AG09319 (cell line): ENCODE data around the gene ZXDC.

Source experiments
- DNase-seq: peaks from one replicate; pipeline ENCODE4 v3.0.0-alpha.2; 2010; ENCODE audit warnings: low read depth; ENCODE audit errors: extremely low read depth
- TF ChIP-seq, protein P1 (sequence below): IDR thresholded peaks from 2 replicates; pipeline ENCODE4 v1.5.1; 2011; ENCODE audit warnings: low read depth, mild to moderate bottlenecking, inconsistent platforms, low read length, moderate library complexity

The ZXDC gene

DNA sequence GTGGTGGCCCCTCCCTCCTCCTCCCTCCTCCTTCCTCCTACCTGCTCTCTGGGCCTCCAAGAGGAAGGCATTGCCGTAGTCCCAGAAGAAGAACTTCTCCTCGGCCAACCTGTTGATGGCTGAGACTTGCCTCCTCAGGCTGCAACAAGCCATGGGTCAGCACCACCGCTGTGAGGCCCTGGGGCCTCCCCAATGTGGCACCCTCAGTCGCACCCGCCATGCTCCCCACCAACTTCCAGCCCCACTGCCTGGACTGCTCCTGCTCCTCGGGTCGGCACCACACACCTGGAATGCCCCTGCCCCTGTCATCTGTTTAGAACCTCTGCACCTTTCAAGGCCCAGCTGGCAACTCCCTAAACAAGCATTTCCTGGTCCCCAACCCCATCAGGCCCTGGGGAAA is 24.3 kb upstream of the ZXDC start:
- no peak for DNase-seq
- TF ChIP-seq, protein P1, sequence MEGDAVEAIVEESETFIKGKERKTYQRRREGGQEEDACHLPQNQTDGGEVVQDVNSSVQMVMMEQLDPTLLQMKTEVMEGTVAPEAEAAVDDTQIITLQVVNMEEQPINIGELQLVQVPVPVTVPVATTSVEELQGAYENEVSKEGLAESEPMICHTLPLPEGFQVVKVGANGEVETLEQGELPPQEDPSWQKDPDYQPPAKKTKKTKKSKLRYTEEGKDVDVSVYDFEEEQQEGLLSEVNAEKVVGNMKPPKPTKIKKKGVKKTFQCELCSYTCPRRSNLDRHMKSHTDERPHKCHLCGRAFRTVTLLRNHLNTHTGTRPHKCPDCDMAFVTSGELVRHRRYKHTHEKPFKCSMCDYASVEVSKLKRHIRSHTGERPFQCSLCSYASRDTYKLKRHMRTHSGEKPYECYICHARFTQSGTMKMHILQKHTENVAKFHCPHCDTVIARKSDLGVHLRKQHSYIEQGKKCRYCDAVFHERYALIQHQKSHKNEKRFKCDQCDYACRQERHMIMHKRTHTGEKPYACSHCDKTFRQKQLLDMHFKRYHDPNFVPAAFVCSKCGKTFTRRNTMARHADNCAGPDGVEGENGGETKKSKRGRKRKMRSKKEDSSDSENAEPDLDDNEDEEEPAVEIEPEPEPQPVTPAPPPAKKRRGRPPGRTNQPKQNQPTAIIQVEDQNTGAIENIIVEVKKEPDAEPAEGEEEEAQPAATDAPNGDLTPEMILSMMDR, result no peak

DNA sequence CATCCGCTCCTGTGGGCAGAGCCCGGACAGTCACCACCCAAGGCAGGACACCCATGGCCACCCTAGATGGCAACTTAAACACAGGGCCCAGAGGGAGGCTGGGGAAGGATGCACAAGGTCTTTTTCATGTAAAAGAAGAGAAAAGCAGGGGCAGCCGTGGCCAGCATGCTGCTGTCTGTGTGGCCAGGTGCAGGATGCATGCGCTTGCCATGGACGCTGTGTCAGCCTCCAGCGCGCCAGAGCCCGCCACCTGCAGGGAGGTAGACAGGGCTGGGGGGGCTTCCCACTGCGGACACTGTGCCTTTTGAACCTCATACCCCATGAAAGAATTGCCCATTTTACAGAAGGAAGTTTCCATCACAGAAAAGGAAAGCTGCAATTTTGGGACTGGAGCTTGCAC is 23.7 kb upstream of the ZXDC start:
- TF ChIP-seq, protein P1, result no peak
- no peak for DNase-seq

DNA sequence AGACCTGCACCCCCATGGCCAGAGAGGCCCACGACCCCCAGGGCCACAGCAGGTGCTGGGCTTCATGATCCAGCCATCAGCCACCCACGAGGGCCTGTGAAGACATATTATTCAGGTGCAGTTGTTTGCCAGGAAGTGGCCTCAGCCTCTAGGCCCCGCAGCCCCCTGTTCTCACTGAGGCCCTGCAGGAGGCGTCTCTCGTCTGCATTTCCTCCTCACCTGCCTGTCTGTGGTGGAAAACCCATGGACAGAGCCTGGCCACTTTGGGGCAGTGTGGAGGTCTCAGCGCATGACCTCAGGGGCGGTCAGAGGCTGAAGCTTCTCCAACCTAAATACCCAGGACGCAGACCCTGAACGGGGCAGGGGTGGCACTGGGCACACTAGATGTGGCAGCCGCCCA is 23.2 kb upstream of the ZXDC start:
- TF ChIP-seq, protein P1, result no peak
- DNase-seq, result no peak

DNA sequence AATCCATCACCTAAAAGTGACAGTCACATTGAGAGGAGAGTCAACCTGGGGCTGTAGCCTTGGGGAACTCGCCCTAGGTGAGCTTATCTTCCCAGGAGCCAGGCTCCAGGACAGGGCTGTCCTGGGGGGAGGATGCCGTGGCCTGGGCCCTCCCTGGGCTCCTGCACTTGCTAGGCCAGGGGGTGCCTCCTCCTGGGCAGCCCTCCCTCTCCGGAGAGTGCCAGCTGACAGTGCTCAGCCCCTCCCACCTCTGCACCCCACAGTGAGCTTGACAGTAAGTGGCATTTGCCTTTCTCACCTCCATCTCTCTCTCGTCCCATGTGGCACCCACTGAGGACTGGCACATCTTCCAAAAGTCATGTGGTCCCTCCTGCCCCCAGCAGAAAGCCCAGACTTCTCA is 22.8 kb upstream of the ZXDC start:
- TF ChIP-seq, protein P1, result no peak
- no peak for DNase-seq

DNA sequence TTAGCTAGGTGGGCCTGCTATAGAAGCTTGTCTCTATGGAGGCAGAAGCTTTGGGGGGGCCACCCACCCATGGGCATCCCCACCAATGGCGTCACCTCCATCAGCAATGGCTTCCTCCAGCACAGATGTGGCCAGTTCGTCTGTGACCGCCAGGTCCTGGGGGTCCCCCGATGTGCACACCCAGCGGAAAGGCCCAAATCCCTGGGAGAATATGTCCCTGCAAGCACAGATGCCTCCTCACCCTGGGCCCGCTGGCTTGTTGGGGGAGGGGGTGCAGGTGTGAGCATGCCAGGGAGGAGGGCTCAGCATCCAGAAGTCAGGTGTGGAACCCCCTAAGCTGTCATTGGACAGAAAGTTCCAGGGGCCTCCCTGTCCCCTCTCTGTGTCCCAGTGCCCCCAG is 22.3 kb upstream of the ZXDC start:
- TF ChIP-seq, protein P1, result no peak
- no peak for DNase-seq

DNA sequence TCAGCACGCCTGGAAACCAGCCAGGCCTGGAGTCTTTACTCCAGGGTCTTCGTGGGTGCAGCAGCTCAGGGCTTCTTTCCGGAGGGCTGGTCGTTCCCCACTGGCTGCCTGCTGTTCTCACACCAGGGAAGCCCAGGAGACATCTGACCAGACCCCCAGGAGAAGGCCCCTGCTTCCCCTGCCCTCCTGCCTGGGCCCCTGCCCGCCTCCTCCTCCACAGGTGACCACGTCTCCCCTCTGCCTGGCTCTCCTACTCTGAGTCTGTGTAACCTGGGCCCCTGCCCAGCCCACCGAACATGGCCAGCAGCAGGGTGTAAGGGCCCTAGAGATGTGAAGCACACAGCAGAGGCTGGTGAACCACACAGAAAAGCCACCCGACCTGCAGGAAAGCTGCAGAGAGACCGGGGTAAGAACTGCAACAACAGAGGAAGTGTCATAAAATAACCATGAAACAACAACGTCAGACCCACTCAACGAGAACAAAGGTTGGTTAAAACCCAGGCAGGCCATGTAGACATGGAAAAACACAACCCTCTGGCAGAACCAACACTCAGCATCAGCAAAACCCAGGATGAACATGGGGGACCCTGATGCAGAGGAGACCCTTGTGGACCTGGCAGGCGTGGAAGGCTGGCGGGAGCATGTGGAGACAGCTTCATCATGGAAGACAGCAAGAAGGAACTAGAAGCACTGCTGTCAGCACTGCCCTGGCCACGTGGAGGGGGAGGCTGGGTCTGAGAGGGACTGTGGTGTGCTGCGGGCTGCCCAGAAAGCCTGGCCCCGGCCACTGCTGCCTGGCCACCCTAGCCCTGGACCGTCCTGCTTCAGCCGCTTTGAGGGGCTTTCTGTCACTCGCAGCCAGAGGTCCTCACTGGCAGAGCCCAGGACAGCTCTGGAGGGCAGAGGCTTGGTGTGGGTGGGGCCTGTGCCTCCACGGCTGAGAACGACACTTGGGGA is 21.5 kb upstream of the ZXDC start:
- TF ChIP-seq, protein P1, result no peak
- DNase-seq, result no peak

DNA sequence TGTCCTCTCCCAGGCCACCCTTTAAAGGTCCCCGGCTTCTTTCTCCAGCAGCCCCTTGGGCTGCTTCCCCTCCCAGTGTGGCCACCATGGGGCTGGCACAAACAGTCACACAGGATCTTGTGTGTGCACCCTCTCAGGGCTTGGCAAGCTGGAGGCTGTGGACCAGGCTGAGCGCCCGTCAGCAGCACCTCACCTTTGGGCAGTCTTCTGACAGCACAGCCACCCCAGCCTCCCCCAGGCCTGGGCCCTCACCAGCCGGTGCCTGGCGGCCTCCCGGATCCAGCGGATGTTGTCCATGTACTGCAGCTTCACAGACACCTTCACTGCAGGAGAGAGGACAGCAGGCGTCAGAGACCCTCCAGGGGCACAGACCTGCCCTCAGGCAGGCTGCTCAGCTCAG is 20.1 kb upstream of the ZXDC start:
- no peak for DNase-seq
- TF ChIP-seq, protein P1, result no peak
